Parathyroid adenoma (tissue), 2 donors: ENCODE measurements around the gene ACAP1.

Source experiments
- H2AFZ ChIP-seq: fragments of 300-600 bp; sonication (generic); one replicate; pipeline ENCODE4 v1.7.0; 2017; ENCODE audit warnings: antibody characterized with exemption, mild to moderate bottlenecking
- H3K27ac ChIP-seq: fragments of 300-600 bp; sonication (generic); one replicate; pipeline ENCODE4 v1.7.0; 2017
- H3K27me3 ChIP-seq: fragments of 300-600 bp; sonication (generic); one replicate; pipeline ENCODE4 v1.7.0; 2017; ENCODE audit warnings: low read length; ENCODE audit not compliant: control insufficient read depth, insufficient read depth
- H3K36me3 ChIP-seq: fragments of 300-600 bp; sonication (generic); one replicate; pipeline ENCODE4 v1.7.0; 2017; ENCODE audit warnings: low read length; ENCODE audit not compliant: control insufficient read depth, insufficient read depth
- H3K4me1 ChIP-seq: fragments of 300-600 bp; sonication (generic); one replicate; pipeline ENCODE4 v1.7.0; 2017; ENCODE audit warnings: control low read depth
- H3K4me2 ChIP-seq: fragments of 300-600 bp; sonication (generic); one replicate; pipeline ENCODE4 v1.7.0; 2017; ENCODE audit warnings: low read length
- H3K4me3 ChIP-seq: fragments of 300-600 bp; sonication (generic); one replicate; pipeline ENCODE4 v1.7.0; 2017; ENCODE audit warnings: low read depth, low read length
- H3K79me2 ChIP-seq: fragments of 300-600 bp; sonication (generic); one replicate; pipeline ENCODE4 v1.7.0; 2017; ENCODE audit warnings: control low read depth
- H3K9ac ChIP-seq: fragments of 300-600 bp; sonication (generic); one replicate; pipeline ENCODE4 v1.7.0; 2017; ENCODE audit warnings: mild to moderate bottlenecking
- H3K9me3 ChIP-seq: fragments of 300-600 bp; sonication (generic); one replicate; pipeline ENCODE4 v1.7.0; 2017; ENCODE audit warnings: low read length; ENCODE audit not compliant: control insufficient read depth
- CTCF ChIP-seq: fragments of 300-600 bp; sonication (generic); IDR thresholded peaks from one replicate; pipeline ENCODE4 v1.7.0; 2017; ENCODE audit warnings: antibody characterized with exemption, mild to moderate bottlenecking
- donor health status: primary hyperparathyroidism.

Gene ACAP1

DNA sequence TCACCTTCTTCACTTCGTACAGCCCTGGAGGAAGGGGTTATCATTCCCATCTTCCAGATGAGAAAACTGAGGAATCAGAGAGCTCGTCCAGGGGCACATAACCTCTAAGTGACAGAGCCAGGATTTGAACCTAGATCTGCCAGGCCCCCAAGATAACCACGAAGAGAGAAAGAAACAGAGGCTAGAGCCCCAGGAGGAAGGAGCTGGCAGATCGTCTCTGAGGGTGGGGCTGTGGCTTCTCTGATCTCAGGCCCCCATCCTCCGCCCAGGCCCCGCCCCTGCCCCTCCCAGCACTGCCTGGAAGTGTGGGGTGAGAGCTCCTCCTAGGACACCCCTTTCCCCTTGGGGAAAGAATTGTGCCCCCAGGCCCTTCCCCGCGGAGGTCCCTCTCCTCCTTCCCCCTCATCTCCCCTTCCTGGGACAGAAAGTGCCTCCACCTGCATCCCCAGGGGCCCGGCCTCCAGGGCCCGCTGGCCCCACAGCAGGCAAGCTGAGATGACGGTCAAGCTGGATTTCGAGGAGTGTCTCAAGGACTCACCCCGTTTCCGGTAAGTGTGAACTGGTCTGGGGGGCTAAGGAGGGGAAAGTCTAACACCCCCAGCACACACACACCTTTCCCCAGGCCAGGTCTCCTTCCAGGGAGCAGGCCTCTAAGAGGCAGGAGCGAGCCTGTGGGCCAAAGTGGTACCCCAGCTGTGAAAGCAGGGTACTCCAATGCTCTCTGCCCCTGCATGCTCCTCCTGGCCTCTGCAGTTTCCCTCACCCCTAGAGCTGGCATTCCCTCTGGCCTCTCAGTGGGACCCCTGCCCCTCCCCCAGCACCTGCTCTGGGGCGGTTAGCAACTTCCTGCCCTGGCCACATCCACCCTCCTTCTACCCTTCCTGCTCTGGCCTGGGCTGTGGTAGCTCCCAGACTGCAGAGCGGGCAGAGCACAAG lies at the start of gene ACAP1:
Gene ACAP1 (plus strand): TSS at position 290 of the 936 bp plus-strand sequence. CDS start 206 bp downstream, at position 496.
- H3K27me3 ChIP-seq: no peaks in the 10 kb centered on the region
- no peaks in the 10 kb centered on the region for H3K4me1 ChIP-seq
- no peaks in the 10 kb centered on the region for H3K79me2 ChIP-seq
- no peak within 1 kb of the TSS for H3K4me3 ChIP-seq
- no peaks in the 10 kb centered on the region for H3K9me3 ChIP-seq
- TF ChIP-seq CTCF: no peak
- H3K27ac ChIP-seq: no peak within 1 kb of the TSS
- H3K36me3 ChIP-seq: no peaks in the 10 kb centered on the region
- no peak within 1 kb of the TSS for H3K4me2 ChIP-seq
- no peak within 1 kb of the TSS for H2AFZ ChIP-seq
- H3K9ac ChIP-seq: no peak within 1 kb of the TSS

GRCh38 chr17:7289256-7290032 lies 46.9 kb upstream of the ACAP1 start:
- Histone ChIP-seq H3K9ac (no peak overlapping the region), H3K79me2 (no peaks in the 10 kb centered on the region), H3K4me2 (no peak overlapping the region), H3K27ac (no peak overlapping the region), H3K4me3 (no peak overlapping the region), H3K9me3 (no peaks in the 10 kb centered on the region), H3K4me1 (no peaks in the 10 kb centered on the region), H2AFZ (no peak overlapping the region), H3K27me3 (no peaks in the 10 kb centered on the region), H3K36me3 (no peaks in the 10 kb centered on the region)
- no peak for TF ChIP-seq CTCF

DNA sequence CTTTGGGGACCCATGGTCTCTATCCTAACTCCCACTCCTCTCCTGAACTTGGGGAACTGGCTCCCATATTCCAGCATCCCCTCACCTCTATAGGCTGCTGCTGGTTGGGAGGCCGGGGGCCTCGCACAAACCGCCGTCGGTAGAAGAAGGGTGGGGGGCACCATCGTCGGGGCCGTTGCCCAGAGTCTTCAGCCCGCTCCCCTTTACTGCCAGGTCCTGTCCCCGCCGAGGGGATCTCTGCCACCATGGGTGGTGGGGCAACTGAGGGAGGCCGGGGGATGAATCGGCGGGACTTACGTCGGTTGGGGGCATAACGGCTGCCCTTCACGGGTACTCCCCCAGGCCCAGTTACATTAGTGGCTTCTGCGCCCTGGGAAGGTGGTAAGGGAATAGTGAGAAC lies 46.2 kb upstream of the ACAP1 start:
- H3K4me1 ChIP-seq: peaks cover 4% of the 10 kb centered on the region
- no peaks in the 10 kb centered on the region for H3K9me3 ChIP-seq
- H3K4me2 ChIP-seq: no peak overlapping the region
- no peak overlapping the region for H3K9ac ChIP-seq
- H3K79me2 ChIP-seq: no peaks in the 10 kb centered on the region
- H2AFZ ChIP-seq: no peak overlapping the region
- H3K36me3 ChIP-seq: no peaks in the 10 kb centered on the region
- H3K27ac ChIP-seq: no peak overlapping the region
- no peaks in the 10 kb centered on the region for H3K27me3 ChIP-seq
- TF ChIP-seq CTCF: no peak
- H3K4me3 ChIP-seq: no peak overlapping the region

DNA sequence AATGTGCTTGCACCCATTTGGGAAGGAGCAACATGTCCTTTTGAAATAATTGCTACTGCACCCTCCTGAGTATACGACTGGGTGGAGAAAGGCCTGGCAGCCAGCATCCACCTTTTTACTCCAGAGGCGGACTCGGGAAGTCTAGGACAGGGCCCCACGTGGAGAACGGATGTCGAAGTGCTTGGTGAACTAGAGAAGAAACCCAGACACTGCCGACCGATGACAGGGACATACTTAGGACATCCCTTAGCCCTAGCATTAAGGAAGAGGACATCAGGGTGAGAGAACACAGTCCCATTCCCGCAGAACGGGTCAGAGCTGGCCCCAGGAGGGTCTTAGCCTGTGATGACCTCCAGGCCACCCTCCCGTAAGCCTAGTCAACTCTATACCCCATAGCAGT lies 45.6 kb upstream of the ACAP1 start:
- TF ChIP-seq CTCF: no peak
- Histone ChIP-seq H3K27me3 (no peaks in the 10 kb centered on the region), H3K79me2 (no peaks in the 10 kb centered on the region), H3K9me3 (no peaks in the 10 kb centered on the region), H3K9ac (no peak overlapping the region), H3K4me1 (peaks cover 4% of the 10 kb centered on the region), H3K4me3 (no peak overlapping the region), H3K4me2 (no peak overlapping the region), H3K27ac (no peak overlapping the region), H2AFZ (no peak overlapping the region), H3K36me3 (no peaks in the 10 kb centered on the region)
